Ishikawa (cell line): Measurements from ENCODE around the gene ZCCHC3.

Experiments used
- CEBPB ChIP-seq: IDR thresholded peaks from 2 replicates; pipeline ENCODE4 v1.6.1; 2012
- EGR1 ChIP-seq: IDR thresholded peaks from 2 replicates; pipeline ENCODE4 v1.6.1; 2012
- EP300 ChIP-seq: IDR thresholded peaks from 2 replicates; pipeline ENCODE4 v1.6.1; 2012; ENCODE audit warnings: borderline replicate concordance
- NFIC ChIP-seq: IDR thresholded peaks from 2 replicates; pipeline ENCODE4 v1.6.1; 2012
- RAD21 ChIP-seq: IDR thresholded peaks from 2 replicates; pipeline ENCODE4 v1.6.1; 2012; ENCODE audit warnings: low read depth
- TAF1 ChIP-seq: IDR thresholded peaks from 2 replicates; pipeline ENCODE4 v1.6.1; 2012; ENCODE audit warnings: low read depth, mild to moderate bottlenecking
- TEAD4 ChIP-seq: IDR thresholded peaks from 2 replicates; pipeline ENCODE4 v1.6.1; 2012
- YY1 ChIP-seq: IDR thresholded peaks from 2 replicates; pipeline ENCODE4 v1.6.1; 2012; ENCODE audit warnings: low read depth
- TF ChIP-seq, protein P1 (sequence below): IDR thresholded peaks from 2 replicates; pipeline ENCODE4 v1.6.1; 2012
- TF ChIP-seq, protein P2 (sequence below): IDR thresholded peaks from 2 replicates; pipeline ENCODE4 v1.6.1; 2012; ENCODE audit warnings: low read depth, mild to moderate bottlenecking

DNA sequence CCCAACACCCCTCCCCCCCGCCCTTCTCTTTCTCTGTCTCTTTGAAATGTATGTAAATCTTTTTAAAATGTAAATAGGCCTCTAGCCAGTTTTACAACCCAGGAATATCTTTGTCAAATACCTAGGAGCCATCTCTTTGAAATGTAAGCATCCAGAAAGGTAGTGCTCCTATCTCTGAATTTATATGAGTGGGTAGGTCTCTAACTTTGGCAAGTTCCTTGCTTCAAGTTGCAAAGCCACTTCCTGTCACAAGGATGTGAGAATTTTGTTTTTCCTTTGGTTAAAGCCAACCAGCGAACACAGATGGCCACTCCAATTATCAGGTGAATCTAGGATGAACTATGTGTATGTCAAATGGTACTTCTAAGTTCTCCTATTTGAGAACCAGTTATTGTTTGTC, 46.0 kb upstream of the ZCCHC3 start:
- TF ChIP-seq TAF1, result no peak
- TF ChIP-seq, protein P1, sequence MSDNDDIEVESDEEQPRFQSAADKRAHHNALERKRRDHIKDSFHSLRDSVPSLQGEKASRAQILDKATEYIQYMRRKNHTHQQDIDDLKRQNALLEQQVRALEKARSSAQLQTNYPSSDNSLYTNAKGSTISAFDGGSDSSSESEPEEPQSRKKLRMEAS, result no peak
- no peak for TF ChIP-seq EGR1
- no peak for TF ChIP-seq YY1
- no peak for TF ChIP-seq RAD21
- no peak for TF ChIP-seq TEAD4
- TF ChIP-seq EP300, result no peak
- no peak for TF ChIP-seq NFIC
- TF ChIP-seq CEBPB, result no peak
- TF ChIP-seq, protein P2, sequence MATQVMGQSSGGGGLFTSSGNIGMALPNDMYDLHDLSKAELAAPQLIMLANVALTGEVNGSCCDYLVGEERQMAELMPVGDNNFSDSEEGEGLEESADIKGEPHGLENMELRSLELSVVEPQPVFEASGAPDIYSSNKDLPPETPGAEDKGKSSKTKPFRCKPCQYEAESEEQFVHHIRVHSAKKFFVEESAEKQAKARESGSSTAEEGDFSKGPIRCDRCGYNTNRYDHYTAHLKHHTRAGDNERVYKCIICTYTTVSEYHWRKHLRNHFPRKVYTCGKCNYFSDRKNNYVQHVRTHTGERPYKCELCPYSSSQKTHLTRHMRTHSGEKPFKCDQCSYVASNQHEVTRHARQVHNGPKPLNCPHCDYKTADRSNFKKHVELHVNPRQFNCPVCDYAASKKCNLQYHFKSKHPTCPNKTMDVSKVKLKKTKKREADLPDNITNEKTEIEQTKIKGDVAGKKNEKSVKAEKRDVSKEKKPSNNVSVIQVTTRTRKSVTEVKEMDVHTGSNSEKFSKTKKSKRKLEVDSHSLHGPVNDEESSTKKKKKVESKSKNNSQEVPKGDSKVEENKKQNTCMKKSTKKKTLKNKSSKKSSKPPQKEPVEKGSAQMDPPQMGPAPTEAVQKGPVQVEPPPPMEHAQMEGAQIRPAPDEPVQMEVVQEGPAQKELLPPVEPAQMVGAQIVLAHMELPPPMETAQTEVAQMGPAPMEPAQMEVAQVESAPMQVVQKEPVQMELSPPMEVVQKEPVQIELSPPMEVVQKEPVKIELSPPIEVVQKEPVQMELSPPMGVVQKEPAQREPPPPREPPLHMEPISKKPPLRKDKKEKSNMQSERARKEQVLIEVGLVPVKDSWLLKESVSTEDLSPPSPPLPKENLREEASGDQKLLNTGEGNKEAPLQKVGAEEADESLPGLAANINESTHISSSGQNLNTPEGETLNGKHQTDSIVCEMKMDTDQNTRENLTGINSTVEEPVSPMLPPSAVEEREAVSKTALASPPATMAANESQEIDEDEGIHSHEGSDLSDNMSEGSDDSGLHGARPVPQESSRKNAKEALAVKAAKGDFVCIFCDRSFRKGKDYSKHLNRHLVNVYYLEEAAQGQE, result no peak
